ENCODE results near the gene DVL2. TPM values are rescaled to one million over a fixed set of nuclear protein-coding genes. Genes with fewer than 3 reads are reported as not detected.

Gene DVL2
- total and polyA plus RNA-seq, 5 donors: 14.6 to 26.1 (median 20.8) TPM

- DNase-seq (peak in 2 of 3 donors; percentile 13 to 72), ATAC-seq (no peak)
- H3K4me3 ChIP-seq (ENCODE audit: low read length): no peak overlapping the region
- no peaks in the 10 kb centered on the region for H3K27me3 ChIP-seq (ENCODE audit: control insufficient read depth, insufficient read depth)
- 63% methylated on average over 24 of the region's 24 CpGs for WGBS
- H3K9me3 ChIP-seq (ENCODE audit: control insufficient read depth, low read length): no peaks in the 10 kb centered on the region
- no peak overlapping the region for H3K27ac ChIP-seq (ENCODE audit: low read length)
- H3K4me1 ChIP-seq (ENCODE audit: control insufficient read depth, insufficient read depth, low read length): no peaks in the 10 kb centered on the region
- intact Hi-C loops (cut with DNase I): no loop called here
Measured at GRCh38 chr17:7207120-7208001, 27.0 kb downstream of the DVL2 start.

GRCh38 chr17:7205561-7205960 is 28.8 kb downstream of the DVL2 start:
- DNase-seq: peak in 2 of 3 donors; percentile 21 to 48
- H3K27me3 ChIP-seq (ENCODE audit: control insufficient read depth, insufficient read depth): no peaks in the 10 kb centered on the region
- no peak overlapping the region for H3K27ac ChIP-seq (ENCODE audit: low read length)
- no peaks in the 10 kb centered on the region for H3K9me3 ChIP-seq (ENCODE audit: control insufficient read depth, low read length)
- WGBS: 40% methylated on average over 15 of the region's 15 CpGs
- intact Hi-C loops (cut with DNase I): no loop called here
- no peaks in the 10 kb centered on the region for H3K4me1 ChIP-seq (ENCODE audit: control insufficient read depth, insufficient read depth, low read length)
- ATAC-seq: no peak
- H3K4me3 ChIP-seq (ENCODE audit: low read length): peak overlapping the region; percentile 21

GRCh38 chr17:7204828-7205461 is 29.4 kb downstream of the DVL2 start:
- peak; percentile 90 to 92 for ATAC-seq
- no peaks in the 10 kb centered on the region for H3K4me1 ChIP-seq (ENCODE audit: control insufficient read depth, insufficient read depth, low read length)
- 1% methylated on average over 34 of the region's 34 CpGs for WGBS

GRCh38 chr17:7204336-7204735 is 30.0 kb downstream of the DVL2 start:
- no peaks in the 10 kb centered on the region for H3K27me3 ChIP-seq (ENCODE audit: control insufficient read depth, insufficient read depth)
- peak in 2 of 3 donors; percentile 64 to 65 for DNase-seq
- no peaks in the 10 kb centered on the region for H3K4me1 ChIP-seq (ENCODE audit: control insufficient read depth, insufficient read depth, low read length)
- peak; percentile 3 to 6 for ATAC-seq
- H3K4me3 ChIP-seq (ENCODE audit: low read length): peak overlapping the region; percentile 21
- H3K27ac ChIP-seq (ENCODE audit: low read length): no peak overlapping the region
- 77% methylated on average over 15 of the region's 15 CpGs for WGBS
- no peaks in the 10 kb centered on the region for H3K9me3 ChIP-seq (ENCODE audit: control insufficient read depth, low read length)
- intact Hi-C loops (cut with DNase I): no loop called here

More at GRCh38 chr17:7204828-7205461, 29.4 kb downstream of the DVL2 start:
- peak overlapping the region; percentile 1 for H3K27ac ChIP-seq (ENCODE audit: low read length)
- peak; percentile 93 to 98 (median 97) for DNase-seq
- no peaks in the 10 kb centered on the region for H3K9me3 ChIP-seq (ENCODE audit: control insufficient read depth, low read length)
- H3K27me3 ChIP-seq (ENCODE audit: control insufficient read depth, insufficient read depth): no peaks in the 10 kb centered on the region
- H3K4me3 ChIP-seq (ENCODE audit: low read length): peak overlapping the region; percentile 21
- intact Hi-C loops (cut with DNase I): no loop called here

GRCh38 chr17:7203391-7203790 is 30.9 kb downstream of the DVL2 start:
- DNase-seq: peak; percentile 10 to 54 (median 42)
- Histone ChIP-seq H3K4me1 (ENCODE audit: control insufficient read depth, insufficient read depth, low read length) (no peaks in the 10 kb centered on the region), H3K27me3 (ENCODE audit: control insufficient read depth, insufficient read depth) (no peaks in the 10 kb centered on the region), H3K9me3 (ENCODE audit: control insufficient read depth, low read length) (no peaks in the 10 kb centered on the region), H3K27ac (ENCODE audit: low read length) (no peak overlapping the region), H3K4me3 (ENCODE audit: low read length) (no peak overlapping the region)
- 89% methylated on average over 16 of the region's 16 CpGs for WGBS
- intact Hi-C loops (cut with DNase I): no loop called here
- no peak for ATAC-seq

GRCh38 chr17:7196651-7197401 is 37.5 kb downstream of the DVL2 start:
- peak in 1 of 3 donors; percentile 45 for DNase-seq
- ATAC-seq: no peak
- Histone ChIP-seq H3K4me1 (ENCODE audit: control insufficient read depth, insufficient read depth, low read length) (no peaks in the 10 kb centered on the region), H3K27me3 (ENCODE audit: control insufficient read depth, insufficient read depth) (no peaks in the 10 kb centered on the region), H3K27ac (ENCODE audit: low read length) (no peak overlapping the region), H3K4me3 (ENCODE audit: low read length) (no peak overlapping the region), H3K9me3 (ENCODE audit: control insufficient read depth, low read length) (no peaks in the 10 kb centered on the region)
- 91% methylated on average over 22 of the region's 22 CpGs for WGBS
- intact Hi-C loops (cut with DNase I): no loop called here

GRCh38 chr17:7195971-7196370 is 38.3 kb downstream of the DVL2 start:
- ATAC-seq (no peak), DNase-seq (peak in 1 of 3 donors; percentile 34)
- Histone ChIP-seq H3K27me3 (ENCODE audit: control insufficient read depth, insufficient read depth) (no peaks in the 10 kb centered on the region), H3K4me1 (ENCODE audit: control insufficient read depth, insufficient read depth, low read length) (no peaks in the 10 kb centered on the region), H3K27ac (ENCODE audit: low read length) (no peak overlapping the region), H3K9me3 (ENCODE audit: control insufficient read depth, low read length) (no peaks in the 10 kb centered on the region), H3K4me3 (ENCODE audit: low read length) (no peak overlapping the region)
- intact Hi-C loops (cut with DNase I): no loop called here
- 96% methylated on average over 12 of the region's 12 CpGs for WGBS

GRCh38 chr17:7192271-7192937 is 41.9 kb downstream of the DVL2 start:
- ATAC-seq (no peak), DNase-seq (peak in 1 of 3 donors; percentile 35)
- no peaks in the 10 kb centered on the region for H3K9me3 ChIP-seq (ENCODE audit: control insufficient read depth, low read length)
- H3K27ac ChIP-seq (ENCODE audit: low read length): no peak overlapping the region
- no peaks in the 10 kb centered on the region for H3K4me1 ChIP-seq (ENCODE audit: control insufficient read depth, insufficient read depth, low read length)
- 73% methylated on average over 12 of the region's 12 CpGs for WGBS
- no peaks in the 10 kb centered on the region for H3K27me3 ChIP-seq (ENCODE audit: control insufficient read depth, insufficient read depth)
- intact Hi-C loops (cut with DNase I): no loop called here
- no peak overlapping the region for H3K4me3 ChIP-seq (ENCODE audit: low read length)

GRCh38 chr17:7191571-7192270 is 42.6 kb downstream of the DVL2 start:
- intact Hi-C loops (cut with DNase I): no loop called here
- Histone ChIP-seq H3K4me1 (ENCODE audit: control insufficient read depth, insufficient read depth, low read length) (no peaks in the 10 kb centered on the region), H3K4me3 (ENCODE audit: low read length) (no peak overlapping the region), H3K27ac (ENCODE audit: low read length) (no peak overlapping the region), H3K27me3 (ENCODE audit: control insufficient read depth, insufficient read depth) (no peaks in the 10 kb centered on the region), H3K9me3 (ENCODE audit: control insufficient read depth, low read length) (no peaks in the 10 kb centered on the region)
- ATAC-seq: peak; percentile 65 to 72
- WGBS: 63% methylated on average over 26 of the region's 26 CpGs
- DNase-seq: peak in 2 of 3 donors; percentile 74 to 75

- Histone ChIP-seq H3K4me1 (ENCODE audit: control insufficient read depth, insufficient read depth, low read length) (no peaks in the 10 kb centered on the region), H3K9me3 (ENCODE audit: control insufficient read depth, low read length) (no peaks in the 10 kb centered on the region), H3K27ac (ENCODE audit: low read length) (no peak overlapping the region), H3K4me3 (ENCODE audit: low read length) (no peak overlapping the region), H3K27me3 (ENCODE audit: control insufficient read depth, insufficient read depth) (no peaks in the 10 kb centered on the region)
- intact Hi-C loops (cut with DNase I): no loop called here
- ATAC-seq (no peak), DNase-seq (peak in 1 of 3 donors; percentile 27)
- 90% methylated on average over 12 of the region's 12 CpGs for WGBS
Measured at GRCh38 chr17:7191069-7191468, 43.2 kb downstream of the DVL2 start.
